Small intestine (tissue), 7 donors: Measurements from ENCODE around the gene CSRP2. TPM values are rescaled to one million over a fixed set of nuclear protein-coding genes. Genes with fewer than 3 reads are reported as not detected.

Experiments used
- DNase-seq, 2 donors: peaks; one replicate each; pipeline versions ENCODE4 v3.0.0 to v3.0.0-alpha.2; 2013
- FAIRE-seq: peaks from 2 replicates; lab custom pipeline; 2012; peaks lifted over from hg19 to GRCh38; lab: Jason Lieb, UNC
- H3K27ac ChIP-seq, 3 donors: one replicate each; pipeline ENCODE4 v1.5.1; 2013; ENCODE audit warnings: low read length in 2 of 3, mild to moderate bottlenecking in 2 of 3, control low read depth in 1 of 3, inconsistent platforms in 1 of 3, low read depth in 1 of 3, moderate library complexity in 1 of 3
- H3K27me3 ChIP-seq, 3 donors: one replicate each; pipeline ENCODE4 v1.6.1; 2013; ENCODE audit warnings: low read length in 3 of 3, inconsistent platforms in 1 of 3; ENCODE audit not compliant: control insufficient read depth in 3 of 3, insufficient read depth in 3 of 3
- H3K36me3 ChIP-seq, 3 donors: one replicate each; pipeline ENCODE4 v1.6.1; 2013; ENCODE audit warnings: low read length in 3 of 3, inconsistent platforms in 1 of 3, low read depth in 1 of 3, mild to moderate bottlenecking in 1 of 3, moderate library complexity in 1 of 3; ENCODE audit not compliant: control insufficient read depth in 3 of 3, insufficient read depth in 2 of 3
- H3K4me1 ChIP-seq, 3 donors: one replicate each; pipeline ENCODE4 v1.6.1; 2013; ENCODE audit warnings: low read length in 2 of 3, inconsistent platforms in 1 of 3, low read depth in 1 of 3, mild to moderate bottlenecking in 1 of 3, moderate library complexity in 1 of 3; ENCODE audit not compliant: control insufficient read depth in 3 of 3, insufficient read depth in 2 of 3
- H3K4me3 ChIP-seq, 3 donors: one replicate each; pipeline ENCODE4 v1.5.1; 2013; ENCODE audit warnings: low read length in 3 of 3, control low read depth in 1 of 3, inconsistent platforms in 1 of 3, low read depth in 1 of 3, mild to moderate bottlenecking in 1 of 3, moderate library complexity in 1 of 3
- H3K9me3 ChIP-seq, 2 donors: one replicate each; pipeline ENCODE4 v1.6.1; 2013; ENCODE audit warnings: low read depth in 1 of 2, low read length in 1 of 2; ENCODE audit not compliant: control insufficient read depth in 2 of 2, insufficient read depth in 1 of 2
- WGBS, 3 donors: extraction: QIAGEN DNeasy Blood & Tissue Kit; methylation state at CpG; one replicate each; pipeline ENCODE4 v1.1.7; 2013; 5-methylcytosine and 5-hydroxymethylcytosine counted together
- polyA plus RNA-seq, 4 donors: library from polyadenylated mRNA; stranded (reverse) in 3 of 4; unstranded in 1 of 4; fragments of 200-250 nt in 3 of 4; fragments of 120-200 nt in 1 of 4; gene quantifications; one replicate each; pipeline versions ENCODE4 v1.2.1 to v1.2.3, GENCODE V29; 2013
- donor health status: healthy with polysubstance abuse.
- donor health status: control.
- donor health status: control.
- donor health status: Bipolar disorder and iron deficiency.
- donor health status: healthy.

The CSRP2 gene
- polyA plus RNA-seq, 4 donors = 1.8 to 40.1 (median 12.6) TPM

GRCh38 chr12:76863837-76864236 is 15.0 kb downstream of the CSRP2 start:
- Histone ChIP-seq H3K4me1 (no peaks in the 10 kb centered on the region), H3K36me3 (no peaks in the 10 kb centered on the region), H3K27ac (no peak overlapping the region), H3K27me3 (no peaks in the 10 kb centered on the region), H3K4me3 (no peak overlapping the region), H3K9me3 (no peaks in the 10 kb centered on the region)
- no peak for DNase-seq
- 50 to 75% (median 71%) methylated on average over 4 of the region's 4 CpGs for WGBS, 3 donors
- FAIRE-seq = no peak

DNA sequence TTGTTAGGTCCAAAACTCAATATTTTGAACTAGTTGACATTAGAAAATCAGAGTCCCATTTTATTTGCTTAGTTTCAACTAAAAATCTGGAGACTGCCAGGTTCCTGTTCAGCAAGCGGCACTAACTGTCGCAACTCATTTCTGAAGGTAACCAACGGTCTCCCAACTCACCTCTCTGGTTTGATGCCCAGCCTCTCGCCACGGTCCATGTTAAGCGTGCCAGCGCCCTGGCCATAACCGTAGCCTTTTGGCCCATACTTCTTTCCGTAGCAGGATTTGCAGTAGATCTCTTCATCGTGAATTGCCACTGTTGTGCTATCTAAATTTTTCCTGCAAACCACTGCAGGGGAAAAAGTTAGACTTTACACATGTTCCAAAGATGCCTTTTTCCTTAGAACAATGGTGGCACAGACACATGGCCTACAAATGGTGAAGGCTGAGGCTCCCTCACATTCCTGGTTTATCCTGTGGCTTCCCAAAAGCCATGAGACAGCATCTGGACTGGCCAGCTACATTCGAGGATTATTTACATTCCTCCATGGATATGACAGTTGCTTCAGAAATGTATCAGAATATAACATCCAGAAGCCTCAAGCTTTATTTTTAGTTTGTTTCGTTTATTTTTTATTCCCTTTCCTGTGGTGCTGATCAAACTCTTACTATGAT is 15.7 kb downstream of the CSRP2 start:
- WGBS, 3 donors = 90 to 92% (median 91%) methylated on average over 12 of the region's 12 CpGs
- Histone ChIP-seq H3K9me3 (no peaks in the 10 kb centered on the region), H3K36me3 (no peaks in the 10 kb centered on the region), H3K4me1 (no peaks in the 10 kb centered on the region), H3K4me3 (no peak overlapping the region), H3K27ac (no peak overlapping the region), H3K27me3 (no peaks in the 10 kb centered on the region)
- FAIRE-seq = no peak
- no peak for DNase-seq

GRCh38 chr12:76860256-76860655 is 18.6 kb downstream of the CSRP2 start:
- 86 to 89% (median 87%) methylated on average over 3 of the region's 3 CpGs for WGBS, 3 donors
- Histone ChIP-seq H3K27ac (no peak overlapping the region), H3K4me3 (no peak overlapping the region), H3K9me3 (peaks cover 0 to 10% of the 10 kb centered on the region in 2 donors), H3K4me1 (no peaks in the 10 kb centered on the region), H3K27me3 (no peaks in the 10 kb centered on the region), H3K36me3 (peaks cover 0 to 5% (median 2%) of the 10 kb centered on the region in 3 donors)
- FAIRE-seq (no peak), DNase-seq (no peak)

DNA sequence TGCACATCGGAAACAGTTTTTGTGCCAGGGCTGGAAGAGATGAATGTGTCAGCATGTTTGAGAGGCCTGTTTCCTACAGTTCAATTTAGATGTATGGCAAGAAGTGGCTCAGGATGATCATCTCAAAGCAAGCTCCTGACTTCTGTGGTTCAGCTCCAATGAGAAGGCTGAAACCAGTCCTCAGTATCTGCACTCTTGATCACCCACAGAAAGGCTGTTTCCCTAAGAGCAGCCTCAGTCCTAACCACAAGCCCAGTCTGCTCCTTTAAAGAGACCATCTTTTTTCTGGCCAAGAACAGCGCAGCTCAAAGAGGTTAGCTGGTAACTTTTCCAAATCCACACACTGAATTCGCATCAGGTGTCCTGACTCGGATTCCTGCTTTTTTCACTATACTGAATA is 19.2 kb downstream of the CSRP2 start:
- WGBS, 3 donors = 77 to 88% (median 85%) methylated on average over 4 of the region's 4 CpGs
- no peak for FAIRE-seq
- Histone ChIP-seq H3K27ac (no peak overlapping the region), H3K4me1 (no peaks in the 10 kb centered on the region), H3K27me3 (no peaks in the 10 kb centered on the region), H3K4me3 (no peak overlapping the region), H3K36me3 (peaks cover 0 to 5% (median 2%) of the 10 kb centered on the region in 3 donors), H3K9me3 (peaks cover 0 to 10% of the 10 kb centered on the region in 2 donors)
- DNase-seq = no peak

DNA sequence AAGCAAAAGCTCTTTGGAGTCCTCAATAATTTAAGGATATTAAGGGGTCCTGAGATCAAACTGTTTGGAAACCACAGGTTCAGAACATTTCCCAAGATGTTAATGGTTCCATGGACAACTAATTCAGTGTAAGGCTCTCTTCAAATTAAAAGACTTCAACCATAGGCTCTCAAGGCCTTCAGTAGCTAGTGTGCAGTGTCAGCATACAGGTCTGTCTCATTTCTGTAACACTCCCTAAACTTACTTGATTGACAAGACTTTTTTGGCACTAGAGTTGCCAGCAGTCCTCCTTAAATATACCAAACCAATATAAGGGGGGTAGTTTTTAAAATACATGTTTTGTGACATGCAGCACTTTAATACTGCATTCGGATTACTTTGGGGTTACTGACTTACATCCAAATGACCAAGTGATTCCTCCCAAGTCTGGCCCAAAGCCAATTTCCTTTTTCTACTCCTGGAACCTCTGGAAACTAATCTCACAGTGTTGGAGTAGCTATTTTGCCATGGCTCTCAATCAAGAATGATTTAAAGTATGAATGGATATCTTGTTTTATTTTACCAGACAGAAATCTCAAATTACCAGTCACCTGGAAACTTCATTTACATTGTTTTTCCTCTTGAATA is 22.7 kb downstream of the CSRP2 start:
- Histone ChIP-seq H3K4me1 (no peaks in the 10 kb centered on the region), H3K4me3 (no peak overlapping the region), H3K27ac (no peak overlapping the region), H3K27me3 (no peaks in the 10 kb centered on the region), H3K9me3 (peaks cover 0 to 10% of the 10 kb centered on the region in 2 donors), H3K36me3 (peaks cover 0 to 5% (median 2%) of the 10 kb centered on the region in 3 donors)
- DNase-seq (no peak), FAIRE-seq (no peak)
- 93 to 97% (median 94%) methylated on average over 1 of the region's 1 CpG for WGBS, 3 donors

GRCh38 chr12:76855271-76855670 is 23.5 kb downstream of the CSRP2 start:
- 96 to 97% (median 97%) methylated on average over 4 of the region's 4 CpGs for WGBS, 3 donors
- H3K4me1 ChIP-seq = no peaks in the 10 kb centered on the region
- H3K9me3 ChIP-seq = peaks cover 0 to 10% of the 10 kb centered on the region in 2 donors
- DNase-seq (no peak), FAIRE-seq (no peak)
- no peaks in the 10 kb centered on the region for H3K27me3 ChIP-seq
- peaks cover 0 to 5% (median 3%) of the 10 kb centered on the region in 3 donors for H3K36me3 ChIP-seq
- H3K4me3 ChIP-seq = no peak overlapping the region
- H3K27ac ChIP-seq = no peak overlapping the region

DNA sequence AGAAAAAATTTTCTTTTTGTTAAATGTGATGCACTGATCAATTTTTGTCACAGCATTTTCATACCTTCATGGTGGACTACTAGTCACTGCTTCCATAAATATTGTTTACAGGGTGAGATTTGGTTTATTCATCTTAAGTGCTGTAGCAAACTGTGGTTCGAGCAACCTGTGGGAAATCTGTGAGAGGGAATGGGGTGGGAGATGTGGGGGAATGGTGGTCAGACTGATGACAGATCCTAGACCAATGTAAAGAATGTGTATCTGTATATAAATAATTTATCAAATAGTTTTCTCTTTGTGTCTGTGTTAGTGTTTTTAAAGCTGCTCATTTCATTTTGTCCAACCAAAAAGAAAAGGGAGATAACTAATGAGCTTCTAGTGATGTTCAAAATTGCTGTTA is 26.7 kb downstream of the CSRP2 start:
- FAIRE-seq (no peak), DNase-seq (no peak)
- WGBS, 3 donors = 90 to 100% (median 93%) methylated on average over 1 of the region's 1 CpG
- no peak overlapping the region for H3K4me3 ChIP-seq
- H3K9me3 ChIP-seq = peaks cover 0 to 9% of the 10 kb centered on the region in 2 donors
- peaks cover 0 to 5% (median 0%) of the 10 kb centered on the region in 3 donors for H3K4me1 ChIP-seq
- H3K36me3 ChIP-seq = peaks cover 3 to 14% (median 6%) of the 10 kb centered on the region in 3 donors
- no peaks in the 10 kb centered on the region for H3K27me3 ChIP-seq
- H3K27ac ChIP-seq = no peak overlapping the region

- no peak for FAIRE-seq
- H3K36me3 ChIP-seq = peaks cover 2 to 12% (median 3%) of the 10 kb centered on the region in 3 donors
Measured at GRCh38 chr12:76848132-76848531, 30.7 kb downstream of the CSRP2 start.

More at GRCh38 chr12:76848132-76848531, 30.7 kb downstream of the CSRP2 start:
- Histone ChIP-seq H3K4me3 (no peak overlapping the region), H3K9me3 (no peaks in the 10 kb centered on the region), H3K4me1 (peaks cover 0 to 5% (median 0%) of the 10 kb centered on the region in 3 donors), H3K27ac (no peak overlapping the region), H3K27me3 (no peaks in the 10 kb centered on the region)
- WGBS, 3 donors = 92 to 94% (median 94%) methylated on average over 2 of the region's 2 CpGs
- DNase-seq = no peak
